ENCODE measurements around the gene NOL12. TPM values are rescaled to one million over a fixed set of nuclear protein-coding genes. Genes with fewer than 3 reads are reported as not detected.

NOL12 gene
- total RNA-seq, 1 experiment from 2014 or later: 32.7 TPM

- no peak overlapping the region for H3K4me3 ChIP-seq (ENCODE audit: low read depth in 2 of 2, low read length in 2 of 2)
- POLR2A ChIA-PET: interaction anchor here (0.6 kb wide), 1 partner anchor 24 kb away, joined by 8 read pairs; no protein-coding TSS in a partner anchor
- in situ Hi-C loops (cut with HindIII; ENCODE audit: low pct_unique_long_range_greater_than_20kb, low sequenced_read_pairs) (no loop called here), intact Hi-C loops (cut with micrococcal nuclease; ENCODE audit: unreplicated experiment) (no loop called here)
- TF ChIP-seq POLR2AphosphoS5 (IDR thresholded peaks at IDR 0.05; ENCODE audit: low read depth, low read length): no peak
- TF ChIP-seq REST (IDR thresholded peaks at IDR 0.05; ENCODE audit: insufficient read depth in 1 of 2, low read depth in 2 of 2, low read length in 1 of 2): no peak
- TF ChIP-seq SIN3A (IDR thresholded peaks at IDR 0.05; ENCODE audit: borderline replicate concordance, insufficient read depth, low read depth, low read length): no peak
- no peak for TF ChIP-seq CTCF (IDR thresholded peaks at IDR 0.05)
- no peak for TF ChIP-seq TCF7L2 (IDR thresholded peaks at IDR 0.05; ENCODE audit: low read depth, low read length)
- BruUV-seq (replicated peaks): no TSS peak
- no peak overlapping the region for H3K27ac ChIP-seq (ENCODE audit: low read length)
- CTCF ChIA-PET: no interaction called here
- no peaks in the 10 kb centered on the region for H3K4me1 ChIP-seq (ENCODE audit: control insufficient read depth, insufficient read depth, low read length)
- DNase-seq (ENCODE audit: low read depth, low spot score): no peak
- no peaks in the 10 kb centered on the region for H3K36me3 ChIP-seq (ENCODE audit: control insufficient read depth, insufficient read depth, low read length)
- no peaks in the 10 kb centered on the region for H3K27me3 ChIP-seq (ENCODE audit: control insufficient read depth, insufficient read depth, low read length)
- no peak for ATAC-seq
- H3K9me3 ChIP-seq (ENCODE audit: control insufficient read depth, insufficient read depth, low read depth, low read length): no peaks in the 10 kb centered on the region
These were observed 18.5 kb downstream of the NOL12 start for GRCh38 chr22:37704645-37705044.

GRCh38 chr22:37705205-37705604 lies 19.1 kb downstream of the NOL12 start:
- no peak for ATAC-seq
- in situ Hi-C loops (cut with HindIII; ENCODE audit: low pct_unique_long_range_greater_than_20kb, low sequenced_read_pairs) (no loop called here), intact Hi-C loops (cut with micrococcal nuclease; ENCODE audit: unreplicated experiment) (no loop called here)
- no peaks in the 10 kb centered on the region for H3K36me3 ChIP-seq (ENCODE audit: control insufficient read depth, insufficient read depth, low read length)
- H3K27ac ChIP-seq (ENCODE audit: low read length): no peak overlapping the region
- H3K4me1 ChIP-seq (ENCODE audit: control insufficient read depth, insufficient read depth, low read length): no peaks in the 10 kb centered on the region
- no peaks in the 10 kb centered on the region for H3K9me3 ChIP-seq (ENCODE audit: control insufficient read depth, insufficient read depth, low read depth, low read length)
- no peak for DNase-seq (ENCODE audit: low read depth, low spot score)
- no TSS peak for BruUV-seq (replicated peaks)
- no peak for TF ChIP-seq REST (IDR thresholded peaks at IDR 0.05; ENCODE audit: insufficient read depth in 1 of 2, low read depth in 2 of 2, low read length in 1 of 2)
- no peak for TF ChIP-seq SIN3A (IDR thresholded peaks at IDR 0.05; ENCODE audit: borderline replicate concordance, insufficient read depth, low read depth, low read length)
- no peak for TF ChIP-seq CTCF (IDR thresholded peaks at IDR 0.05)
- no peak for TF ChIP-seq TCF7L2 (IDR thresholded peaks at IDR 0.05; ENCODE audit: low read depth, low read length)
- no peak for TF ChIP-seq POLR2AphosphoS5 (IDR thresholded peaks at IDR 0.05; ENCODE audit: low read depth, low read length)
- no peak overlapping the region for H3K4me3 ChIP-seq (ENCODE audit: low read depth in 2 of 2, low read length in 2 of 2)
- ChIA-PET CTCF (no interaction called here), POLR2A (no interaction called here)
- H3K27me3 ChIP-seq (ENCODE audit: control insufficient read depth, insufficient read depth, low read length): no peaks in the 10 kb centered on the region

Data from Panc1 (cell line).